Glutamatergic neuron (in vitro differentiated cells): ENCODE results near the gene KCNIP1. TPM values are rescaled to one million over a fixed set of nuclear protein-coding genes. Genes with fewer than 3 reads are reported as not detected.

Experiments used
- DNase-seq: peaks from one replicate; pipeline ENCODE4 v3.0.0; 2022
- H3K27ac Mint-ChIP-seq: one replicate; pipeline ENCODE4 v1.8.0; 2020; ENCODE audit warnings: mild to moderate bottlenecking, mixed read lengths, inconsistent platforms; ENCODE audit not compliant: unreplicated experiment
- H3K27me3 Mint-ChIP-seq: one replicate; pipeline ENCODE4 v1.8.0; 2020; ENCODE audit warnings: mild to moderate bottlenecking, moderate library complexity, mixed read lengths, inconsistent platforms; ENCODE audit not compliant: unreplicated experiment
- H3K36me3 Mint-ChIP-seq: one replicate; pipeline ENCODE4 v1.8.0; 2020; ENCODE audit warnings: mild to moderate bottlenecking, mixed read lengths, inconsistent platforms; ENCODE audit not compliant: unreplicated experiment
- H3K4me1 Mint-ChIP-seq: one replicate; pipeline ENCODE4 v1.8.0; 2020; ENCODE audit warnings: mild to moderate bottlenecking, low read depth, mixed read lengths, inconsistent platforms; ENCODE audit not compliant: unreplicated experiment
- H3K4me3 Mint-ChIP-seq: one replicate; pipeline ENCODE4 v1.8.0; 2020; ENCODE audit warnings: mild to moderate bottlenecking, mixed read lengths, inconsistent platforms; ENCODE audit not compliant: unreplicated experiment
- H3K9me3 Mint-ChIP-seq: one replicate; pipeline ENCODE4 v1.8.0; 2020; ENCODE audit warnings: mild to moderate bottlenecking, moderate library complexity, mixed read lengths, inconsistent platforms; ENCODE audit not compliant: unreplicated experiment
- CTCF ChIP-seq: fragments of 200-600 bp; sonication (generic); IDR thresholded peaks from one replicate; pipeline ENCODE4 v1.5.0; 2021; ENCODE audit not compliant: partially characterized antibody, unreplicated experiment
- total RNA-seq: library from RNA; stranded (reverse); fragmentation: NEBNext Ultra II Directional; extraction: Animal tissue kit (Norgen Biotek cat#: 25700); gene quantifications from one replicate; pipeline ENCODE4 v1.2.1, GENCODE V29; 2021; ENCODE audit not compliant: unreplicated experiment

Gene KCNIP1
- total RNA-seq, 1 donor from 2014 or later: 0.47 TPM

DNA sequence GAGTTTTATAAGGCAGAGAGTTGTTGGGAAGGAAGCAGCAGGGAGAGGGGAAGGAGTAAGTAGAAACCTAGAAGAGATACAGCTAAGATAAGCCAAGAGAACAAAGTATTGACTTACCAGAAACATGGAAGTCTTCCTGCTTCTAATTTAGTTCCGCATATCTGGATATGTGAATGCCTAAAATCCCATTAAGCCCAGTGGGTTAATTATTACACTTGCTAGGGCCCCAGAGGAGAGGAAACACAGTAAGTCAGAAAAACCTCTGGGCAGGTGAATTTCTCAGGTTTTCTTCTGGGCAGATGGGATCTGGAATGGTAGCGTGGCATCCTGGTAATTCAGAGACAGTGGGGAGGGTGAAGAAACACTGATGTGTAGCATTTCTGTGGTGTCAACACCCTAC is 175.0 kb downstream of the KCNIP1 start:
- Mint-ChIP-seq H3K4me3 (no peak overlapping the region), H3K27me3 (peaks cover 3% of the 10 kb centered on the region), H3K27ac (no peak overlapping the region), H3K9me3 (no peaks in the 10 kb centered on the region), H3K4me1 (peaks cover 1% of the 10 kb centered on the region), H3K36me3 (no peaks in the 10 kb centered on the region)
- no peak for DNase-seq
- no peak for TF ChIP-seq CTCF

- Mint-ChIP-seq H3K9me3 (no peaks in the 10 kb centered on the region), H3K27ac (no peak overlapping the region), H3K36me3 (no peaks in the 10 kb centered on the region), H3K4me1 (peaks cover 1% of the 10 kb centered on the region), H3K4me3 (peak overlapping the region; percentile 77), H3K27me3 (peaks cover 3% of the 10 kb centered on the region)
- peak; percentile 31 for DNase-seq
- no peak for TF ChIP-seq CTCF
Observed at GRCh38 chr5:170681013-170681433, 177.2 kb downstream of the KCNIP1 start.

DNA sequence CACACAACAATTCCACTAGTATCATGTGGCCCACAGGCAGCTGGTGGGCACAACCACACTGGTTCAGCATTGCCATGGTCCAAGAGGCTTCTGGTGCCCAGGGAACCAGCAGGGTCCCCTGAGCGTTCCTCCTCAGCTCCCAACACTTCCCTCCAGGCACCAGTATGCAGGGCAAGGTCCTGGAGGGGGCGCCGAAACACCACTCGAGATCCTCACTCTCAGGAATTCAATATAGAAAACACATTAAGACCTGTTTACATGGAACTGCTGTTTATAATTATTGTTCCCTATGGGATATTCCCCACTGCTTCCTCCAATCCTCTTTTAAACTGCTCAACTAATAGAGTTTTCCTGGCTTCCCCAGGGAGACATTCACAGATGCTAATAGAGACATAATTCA is 187.8 kb downstream of the KCNIP1 start:
- peak; percentile 56 for DNase-seq
- Mint-ChIP-seq H3K4me1 (no peaks in the 10 kb centered on the region), H3K27ac (no peak overlapping the region), H3K36me3 (no peaks in the 10 kb centered on the region), H3K27me3 (peaks cover 5% of the 10 kb centered on the region), H3K9me3 (no peaks in the 10 kb centered on the region), H3K4me3 (no peak overlapping the region)
- no peak for TF ChIP-seq CTCF

DNA sequence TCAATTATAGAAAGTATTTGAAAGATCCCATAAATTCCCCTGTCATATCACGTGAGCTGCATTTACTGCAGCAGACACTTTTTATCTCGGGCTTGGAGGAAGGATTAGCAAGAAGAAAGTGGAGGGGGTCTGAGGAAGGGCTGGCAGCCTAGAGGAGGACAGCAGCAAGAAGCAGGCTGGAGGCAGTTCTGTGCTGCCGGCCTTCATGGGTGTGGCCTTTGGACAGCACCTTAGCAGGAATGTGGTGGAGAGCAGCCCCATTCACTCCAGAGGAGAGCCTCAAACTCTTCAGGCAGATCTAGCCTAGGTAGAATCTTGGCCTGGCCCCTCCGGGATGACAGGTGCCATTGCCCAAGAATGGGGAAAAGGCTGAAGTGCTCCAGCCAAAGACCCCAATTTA is 189.9 kb downstream of the KCNIP1 start:
- H3K27ac Mint-ChIP-seq: no peak overlapping the region
- H3K9me3 Mint-ChIP-seq: no peaks in the 10 kb centered on the region
- no peaks in the 10 kb centered on the region for H3K36me3 Mint-ChIP-seq
- TF ChIP-seq CTCF: no peak
- no peak for DNase-seq
- H3K4me1 Mint-ChIP-seq: peaks cover 3% of the 10 kb centered on the region
- H3K4me3 Mint-ChIP-seq: no peak overlapping the region
- peaks cover 5% of the 10 kb centered on the region for H3K27me3 Mint-ChIP-seq

DNA sequence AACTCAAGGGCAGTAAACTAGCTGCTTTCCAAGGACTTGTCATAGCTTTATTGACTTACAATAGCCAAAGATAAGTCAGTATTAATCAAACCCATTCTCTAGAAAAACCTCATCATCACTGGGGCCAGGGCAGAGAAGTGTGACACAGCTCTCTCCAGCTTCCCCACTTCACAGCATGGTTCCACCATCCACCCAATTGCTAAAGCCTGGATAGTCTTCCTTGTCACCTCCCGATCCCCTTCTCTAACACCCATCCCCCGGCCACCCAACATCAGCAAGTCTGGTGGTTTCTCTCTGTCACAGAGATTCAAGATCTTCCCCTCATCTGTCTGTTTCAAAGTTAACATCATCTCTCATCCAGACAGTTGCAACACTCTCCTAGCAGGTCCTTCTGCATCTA is 191.1 kb downstream of the KCNIP1 start:
- Mint-ChIP-seq H3K36me3 (no peaks in the 10 kb centered on the region), H3K9me3 (no peaks in the 10 kb centered on the region), H3K4me1 (peaks cover 3% of the 10 kb centered on the region), H3K27ac (no peak overlapping the region), H3K4me3 (no peak overlapping the region), H3K27me3 (peaks cover 2% of the 10 kb centered on the region)
- no peak for DNase-seq
- TF ChIP-seq CTCF: no peak
